Measurements from ENCODE around the gene ZSCAN4.

The ZSCAN4 gene

DNA sequence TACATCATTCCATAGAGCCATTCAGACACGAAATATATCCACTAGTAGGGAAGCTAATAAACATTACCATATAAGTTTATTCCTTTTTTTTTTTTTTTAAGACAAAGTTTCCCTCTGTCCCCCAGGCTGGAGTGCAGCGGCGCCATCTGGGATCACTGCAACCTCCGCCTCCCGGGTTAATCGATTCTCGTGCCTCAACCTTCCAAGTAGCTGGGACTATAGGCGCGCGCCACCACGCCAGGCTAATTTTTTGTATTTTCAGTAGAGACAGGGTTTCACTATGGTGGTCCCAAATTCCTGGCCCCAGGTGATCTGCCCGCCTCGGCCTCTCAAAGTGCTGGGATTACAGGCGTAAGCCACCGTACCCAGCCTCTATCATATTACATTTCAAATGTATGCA is 40.9 kb downstream of the ZSCAN4 start:
- no peak overlapping the region for H3K27ac ChIP-seq
- no peaks in the 10 kb centered on the region for H3K4me1 ChIP-seq (ENCODE audit: low read depth, poor library complexity, severe bottlenecking)
- H4K20me1 ChIP-seq (ENCODE audit: insufficient read depth) = no peaks in the 10 kb centered on the region
- TF ChIP-seq, protein P1, sequence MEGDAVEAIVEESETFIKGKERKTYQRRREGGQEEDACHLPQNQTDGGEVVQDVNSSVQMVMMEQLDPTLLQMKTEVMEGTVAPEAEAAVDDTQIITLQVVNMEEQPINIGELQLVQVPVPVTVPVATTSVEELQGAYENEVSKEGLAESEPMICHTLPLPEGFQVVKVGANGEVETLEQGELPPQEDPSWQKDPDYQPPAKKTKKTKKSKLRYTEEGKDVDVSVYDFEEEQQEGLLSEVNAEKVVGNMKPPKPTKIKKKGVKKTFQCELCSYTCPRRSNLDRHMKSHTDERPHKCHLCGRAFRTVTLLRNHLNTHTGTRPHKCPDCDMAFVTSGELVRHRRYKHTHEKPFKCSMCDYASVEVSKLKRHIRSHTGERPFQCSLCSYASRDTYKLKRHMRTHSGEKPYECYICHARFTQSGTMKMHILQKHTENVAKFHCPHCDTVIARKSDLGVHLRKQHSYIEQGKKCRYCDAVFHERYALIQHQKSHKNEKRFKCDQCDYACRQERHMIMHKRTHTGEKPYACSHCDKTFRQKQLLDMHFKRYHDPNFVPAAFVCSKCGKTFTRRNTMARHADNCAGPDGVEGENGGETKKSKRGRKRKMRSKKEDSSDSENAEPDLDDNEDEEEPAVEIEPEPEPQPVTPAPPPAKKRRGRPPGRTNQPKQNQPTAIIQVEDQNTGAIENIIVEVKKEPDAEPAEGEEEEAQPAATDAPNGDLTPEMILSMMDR (conservative IDR thresholded peaks at IDR 0.05; ENCODE audit: low read depth, low read length) = no peak
- H3K36me3 ChIP-seq (ENCODE audit: insufficient read depth) = no peaks in the 10 kb centered on the region
- H3K27me3 ChIP-seq (ENCODE audit: insufficient read depth, low read depth) = no peaks in the 10 kb centered on the region
- H3K79me2 ChIP-seq (ENCODE audit: insufficient read depth, low read depth) = no peaks in the 10 kb centered on the region
- no peak overlapping the region for H3K4me2 ChIP-seq
- H3K4me3 ChIP-seq (IDR thresholded peaks at IDR 0.05; ENCODE audit: insufficient read depth, low read depth, low read length) = no peak overlapping the region
- H3K9ac ChIP-seq = no peak overlapping the region
- H2AFZ ChIP-seq (ENCODE audit: low read depth) = no peak overlapping the region

DNA sequence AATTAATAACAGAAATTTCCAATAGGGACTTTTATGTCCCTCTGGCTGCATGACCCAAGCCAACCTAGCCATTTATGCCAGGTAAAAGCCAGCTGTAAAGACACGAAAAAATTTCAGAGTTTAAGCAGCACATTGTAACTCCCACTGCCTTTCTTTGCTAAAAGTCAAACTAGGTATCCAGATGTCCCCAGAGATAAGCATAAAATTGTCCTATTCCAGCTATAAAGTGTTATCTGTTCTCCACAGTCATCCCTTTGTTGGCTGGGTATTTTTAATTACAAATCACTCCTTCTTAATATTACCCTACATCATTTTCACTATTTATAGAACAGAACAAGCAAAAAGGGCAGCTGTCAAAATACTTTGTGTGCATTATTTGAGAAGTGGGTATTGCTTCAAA is 43.5 kb downstream of the ZSCAN4 start:
- no peak overlapping the region for H2AFZ ChIP-seq (ENCODE audit: low read depth)
- H4K20me1 ChIP-seq (ENCODE audit: insufficient read depth) = no peaks in the 10 kb centered on the region
- no peaks in the 10 kb centered on the region for H3K79me2 ChIP-seq (ENCODE audit: insufficient read depth, low read depth)
- H3K27ac ChIP-seq = no peak overlapping the region
- TF ChIP-seq, protein P1 (conservative IDR thresholded peaks at IDR 0.05; ENCODE audit: low read depth, low read length) = no peak
- H3K4me2 ChIP-seq = no peak overlapping the region
- no peak overlapping the region for H3K4me3 ChIP-seq (IDR thresholded peaks at IDR 0.05; ENCODE audit: insufficient read depth, low read depth, low read length)
- no peak overlapping the region for H3K9ac ChIP-seq
- H3K27me3 ChIP-seq (ENCODE audit: insufficient read depth, low read depth) = no peaks in the 10 kb centered on the region
- no peaks in the 10 kb centered on the region for H3K36me3 ChIP-seq (ENCODE audit: insufficient read depth)
- H3K4me1 ChIP-seq (ENCODE audit: low read depth, poor library complexity, severe bottlenecking) = no peaks in the 10 kb centered on the region

DNA sequence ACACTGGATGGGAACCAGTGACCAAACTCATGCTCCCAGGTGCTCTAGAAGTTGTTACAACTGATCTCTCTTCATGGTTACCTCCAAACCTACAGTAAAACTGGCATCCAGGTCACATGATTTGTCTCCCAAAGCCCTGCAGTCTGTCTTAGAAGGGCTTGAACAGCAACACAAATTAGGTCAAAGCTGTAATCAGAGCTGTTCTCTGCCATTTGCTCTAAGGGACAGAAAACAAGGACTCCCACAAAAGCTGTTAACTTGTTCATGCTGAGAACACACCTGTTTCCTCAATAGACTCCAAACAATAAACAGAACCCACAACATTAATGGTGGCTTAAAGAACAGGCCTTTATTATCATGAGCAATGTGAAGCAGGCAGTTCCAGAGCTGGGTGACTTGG is 50.7 kb downstream of the ZSCAN4 start:
- Histone ChIP-seq H3K27ac (no peak overlapping the region), H4K20me1 (ENCODE audit: insufficient read depth) (no peaks in the 10 kb centered on the region), H3K4me1 (ENCODE audit: low read depth, poor library complexity, severe bottlenecking) (no peaks in the 10 kb centered on the region), H3K4me3 (IDR thresholded peaks at IDR 0.05; ENCODE audit: insufficient read depth, low read depth, low read length) (no peak overlapping the region), H3K27me3 (ENCODE audit: insufficient read depth, low read depth) (no peaks in the 10 kb centered on the region), H3K79me2 (ENCODE audit: insufficient read depth, low read depth) (no peaks in the 10 kb centered on the region), H3K36me3 (ENCODE audit: insufficient read depth) (no peaks in the 10 kb centered on the region), H3K4me2 (no peak overlapping the region), H3K9ac (no peak overlapping the region), H2AFZ (ENCODE audit: low read depth) (no peak overlapping the region)
- TF ChIP-seq, protein P1 (conservative IDR thresholded peaks at IDR 0.05; ENCODE audit: low read depth, low read length) = no peak

DNA sequence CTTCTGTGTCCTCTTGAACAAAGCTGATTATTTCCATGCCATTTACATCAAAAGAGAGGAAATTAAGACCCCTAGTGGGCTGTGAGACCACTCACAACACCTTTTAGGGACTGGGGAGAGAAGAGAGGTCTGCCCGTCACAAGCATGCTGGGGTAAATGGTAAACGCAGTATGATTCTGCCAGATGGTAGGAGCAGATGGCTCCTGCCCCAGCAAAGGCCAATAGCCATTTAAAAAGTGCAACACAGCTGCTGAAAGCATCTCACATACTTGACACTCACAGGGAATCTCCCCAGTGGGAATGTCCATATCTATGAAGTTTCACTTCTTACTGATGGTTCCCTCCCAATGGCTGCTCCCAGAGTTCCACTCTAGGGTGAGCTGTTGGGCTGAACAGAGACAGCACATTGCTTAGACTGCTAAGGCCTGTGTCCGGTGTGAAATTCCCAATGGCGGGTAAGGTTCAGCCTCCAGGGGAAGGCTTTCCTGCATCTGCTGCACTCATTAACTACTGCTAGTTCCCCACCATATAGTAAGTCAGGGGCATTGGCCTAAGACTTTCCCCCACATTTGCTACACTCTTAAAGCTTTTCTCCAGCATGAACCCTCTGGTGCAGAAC is 51.3 kb downstream of the ZSCAN4 start:
- H3K36me3 ChIP-seq (ENCODE audit: insufficient read depth) = no peaks in the 10 kb centered on the region
- H4K20me1 ChIP-seq (ENCODE audit: insufficient read depth) = no peaks in the 10 kb centered on the region
- no peaks in the 10 kb centered on the region for H3K79me2 ChIP-seq (ENCODE audit: insufficient read depth, low read depth)
- H3K4me1 ChIP-seq (ENCODE audit: low read depth, poor library complexity, severe bottlenecking) = no peaks in the 10 kb centered on the region
- H3K27ac ChIP-seq = no peak overlapping the region
- no peak overlapping the region for H2AFZ ChIP-seq (ENCODE audit: low read depth)
- no peak overlapping the region for H3K9ac ChIP-seq
- no peak overlapping the region for H3K4me2 ChIP-seq
- TF ChIP-seq, protein P1 (conservative IDR thresholded peaks at IDR 0.05; ENCODE audit: low read depth, low read length) = no peak
- no peak overlapping the region for H3K4me3 ChIP-seq (IDR thresholded peaks at IDR 0.05; ENCODE audit: insufficient read depth, low read depth, low read length)
- no peaks in the 10 kb centered on the region for H3K27me3 ChIP-seq (ENCODE audit: insufficient read depth, low read depth)

All from KMS-11 (cell line).